ENCODE measurements around the gene ENTPD7. TPM values are rescaled to one million over a fixed set of nuclear protein-coding genes. Genes with fewer than 3 reads are reported as not detected.

Gene ENTPD7
- total RNA-seq, 4 donors from 2014 or later: 9.0 to 31.7 (median 16.5) TPM

DNA sequence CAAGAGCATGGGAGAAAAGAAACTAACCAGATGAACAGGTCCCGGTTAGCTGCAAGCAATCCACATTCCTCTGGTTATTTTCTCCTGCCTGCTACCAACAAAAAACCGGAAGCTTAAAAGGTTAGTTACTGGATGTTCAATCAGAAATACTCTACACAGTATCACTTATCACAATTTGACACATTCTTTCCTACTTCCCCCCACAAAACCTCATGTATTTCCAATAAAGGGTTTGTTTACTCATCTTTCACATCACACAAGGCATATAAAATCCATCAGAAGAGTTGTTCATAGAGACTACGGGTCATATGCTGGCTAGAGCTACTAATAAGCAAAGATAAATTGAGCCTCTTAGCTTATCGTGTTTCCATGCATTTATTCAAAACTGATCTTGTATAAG lies 43.9 kb upstream of the ENTPD7 start:
- TF ChIP-seq POLR2A (IDR thresholded peaks at IDR 0.05): no peak
- TF ChIP-seq, protein P1, sequence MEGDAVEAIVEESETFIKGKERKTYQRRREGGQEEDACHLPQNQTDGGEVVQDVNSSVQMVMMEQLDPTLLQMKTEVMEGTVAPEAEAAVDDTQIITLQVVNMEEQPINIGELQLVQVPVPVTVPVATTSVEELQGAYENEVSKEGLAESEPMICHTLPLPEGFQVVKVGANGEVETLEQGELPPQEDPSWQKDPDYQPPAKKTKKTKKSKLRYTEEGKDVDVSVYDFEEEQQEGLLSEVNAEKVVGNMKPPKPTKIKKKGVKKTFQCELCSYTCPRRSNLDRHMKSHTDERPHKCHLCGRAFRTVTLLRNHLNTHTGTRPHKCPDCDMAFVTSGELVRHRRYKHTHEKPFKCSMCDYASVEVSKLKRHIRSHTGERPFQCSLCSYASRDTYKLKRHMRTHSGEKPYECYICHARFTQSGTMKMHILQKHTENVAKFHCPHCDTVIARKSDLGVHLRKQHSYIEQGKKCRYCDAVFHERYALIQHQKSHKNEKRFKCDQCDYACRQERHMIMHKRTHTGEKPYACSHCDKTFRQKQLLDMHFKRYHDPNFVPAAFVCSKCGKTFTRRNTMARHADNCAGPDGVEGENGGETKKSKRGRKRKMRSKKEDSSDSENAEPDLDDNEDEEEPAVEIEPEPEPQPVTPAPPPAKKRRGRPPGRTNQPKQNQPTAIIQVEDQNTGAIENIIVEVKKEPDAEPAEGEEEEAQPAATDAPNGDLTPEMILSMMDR (IDR thresholded peaks at IDR 0.05): no peak
- intact Hi-C loops (cut with DNase I): loop anchor here (10.0 kb wide), 2 partner anchors 99 to 221 kb away; no protein-coding TSS in a partner anchor
- Histone ChIP-seq H3K27ac (no peak overlapping the region), H3K27me3 (no peaks in the 10 kb centered on the region), H3K36me3 (peaks cover 6 to 48% (median 15%) of the 10 kb centered on the region in 3 donors), H3K4me1 (peaks cover 18 to 72% (median 38%) of the 10 kb centered on the region in 3 donors), H3K9me3 (no peaks in the 10 kb centered on the region), H3K4me3 (no peak overlapping the region)
- DNase-seq: no peak
- 56 to 63% methylated on average over 4 of the region's 4 CpGs for WGBS, 2 donors

GRCh38 chr10:99617696-99618095 lies 41.6 kb upstream of the ENTPD7 start:
- Histone ChIP-seq H3K4me1 (peaks cover 23 to 75% (median 45%) of the 10 kb centered on the region in 3 donors), H3K27me3 (no peaks in the 10 kb centered on the region), H3K4me3 (peak overlapping the region in 3 of 4 donors; percentile 91 to 96 (median 93)), H3K36me3 (peaks cover 0 to 31% (median 0%) of the 10 kb centered on the region in 3 donors), H3K9me3 (no peaks in the 10 kb centered on the region), H3K27ac (peak overlapping the region in 3 of 4 donors; percentile 2 to 96 (median 5))
- 31 to 39% methylated on average over 2 of the region's 2 CpGs for WGBS, 2 donors
- no peak for DNase-seq
- intact Hi-C loops (cut with DNase I): loop anchor here (10.0 kb wide), 2 partner anchors 97 to 223 kb away; no protein-coding TSS in a partner anchor
- TF ChIP-seq, protein P1 (IDR thresholded peaks at IDR 0.05): no peak
- no peak for TF ChIP-seq POLR2A (IDR thresholded peaks at IDR 0.05)

DNA sequence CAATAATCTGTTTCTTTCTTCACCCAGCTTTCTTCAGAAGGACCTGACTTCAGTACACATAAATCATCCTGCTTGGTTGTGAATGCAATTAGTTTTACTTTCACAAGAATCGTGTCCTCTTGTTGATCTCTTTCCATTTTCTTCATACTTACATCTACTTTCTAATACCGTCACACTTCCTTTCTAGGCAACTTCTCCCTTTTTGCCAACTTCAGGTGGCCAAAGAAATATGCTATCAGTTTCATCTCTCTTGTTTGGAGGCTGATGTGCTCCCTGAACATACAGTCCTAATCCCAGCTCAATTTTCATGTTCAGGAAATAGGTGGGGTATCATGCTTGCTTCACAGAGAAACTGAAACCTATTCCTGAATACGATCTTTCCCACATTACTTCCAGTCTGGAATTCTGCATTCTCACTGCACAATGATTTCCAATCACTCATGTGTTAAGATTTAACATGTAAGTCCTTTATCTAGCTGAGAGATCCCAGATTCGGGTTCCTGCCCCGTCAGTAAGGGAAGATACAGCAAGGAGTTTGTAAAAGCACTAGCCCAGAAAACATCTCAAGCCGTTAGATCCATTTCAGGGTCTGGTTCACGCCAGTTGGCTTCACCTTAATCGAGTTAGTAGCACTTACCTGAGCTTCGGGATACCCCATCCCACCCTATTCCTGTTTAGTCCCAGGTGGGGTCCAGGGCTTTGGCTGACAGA lies 40.1 kb upstream of the ENTPD7 start:
- 0 to 3% methylated on average over 8 to 9 of the region's 9 CpGs for WGBS, 2 donors
- intact Hi-C loops (cut with DNase I): loop anchor here (10.0 kb wide), 2 partner anchors 96 to 224 kb away; no protein-coding TSS in a partner anchor
- peaks cover 0 to 16% (median 0%) of the 10 kb centered on the region in 3 donors for H3K36me3 ChIP-seq
- TF ChIP-seq, protein P1 (IDR thresholded peaks at IDR 0.05): no peak
- peak in 1 of 4 donors; percentile 29 for TF ChIP-seq POLR2A (IDR thresholded peaks at IDR 0.05)
- H3K4me1 ChIP-seq: peaks cover 23 to 62% (median 42%) of the 10 kb centered on the region in 3 donors
- no peaks in the 10 kb centered on the region for H3K27me3 ChIP-seq
- peak overlapping the region; percentile 69 to 96 (median 92) for H3K4me3 ChIP-seq
- DNase-seq: no peak
- H3K9me3 ChIP-seq: no peaks in the 10 kb centered on the region
- H3K27ac ChIP-seq: peak overlapping the region; percentile 93 to 99 (median 98)

DNA sequence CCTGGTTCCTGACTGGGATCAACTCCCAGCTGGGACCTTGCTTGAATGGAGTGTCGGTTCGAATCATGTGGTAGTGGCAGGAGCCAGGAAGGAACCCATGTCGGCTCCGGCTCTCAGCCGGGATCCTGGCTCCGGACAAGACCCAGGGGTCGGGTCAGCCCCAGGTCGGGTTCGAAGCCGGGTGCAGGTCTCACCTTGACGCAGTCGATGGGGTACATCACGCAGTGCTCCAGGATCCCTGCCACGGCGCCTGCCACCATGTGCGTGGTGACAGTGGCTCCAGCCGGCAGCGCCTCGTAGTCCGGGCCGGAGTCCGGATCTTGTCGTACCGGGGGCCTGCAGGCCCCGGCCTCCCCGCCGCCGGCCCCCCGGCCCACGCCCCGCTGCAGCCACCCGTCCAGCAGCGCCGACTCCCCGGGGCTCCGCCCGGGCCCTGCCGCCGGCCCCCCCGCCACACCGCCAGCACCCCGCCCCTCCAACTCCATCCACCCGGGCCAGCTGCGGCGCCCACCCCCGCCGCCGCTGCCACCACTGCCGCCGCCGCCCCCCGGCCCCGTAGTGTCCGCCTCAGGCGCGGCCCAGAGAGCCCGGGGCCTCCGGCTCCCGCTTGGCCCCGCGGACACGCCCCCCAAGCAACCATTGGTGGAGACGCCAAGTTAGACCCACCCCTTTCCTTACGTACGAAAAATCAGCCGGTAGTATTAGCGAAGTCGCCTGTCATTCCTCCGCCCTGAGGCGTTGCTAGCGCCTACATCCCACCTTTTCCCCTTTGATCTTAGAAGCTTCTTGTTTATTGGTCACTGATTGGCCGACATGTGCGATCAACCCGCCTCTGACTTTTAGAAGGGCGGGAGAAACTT lies 39.2 kb upstream of the ENTPD7 start, which contains the start of gene SLC25A28:
TSS of gene SLC25A28 (minus strand) at position 589 of the 860 bp plus-strand sequence. CDS start at position 485, 104 bp downstream.
- H3K27me3 ChIP-seq: no peaks in the 10 kb centered on the region
- intact Hi-C loops (cut with DNase I): loop anchor here (10.0 kb wide), 2 partner anchors 95 to 225 kb away; no protein-coding TSS in a partner anchor
- no peaks in the 10 kb centered on the region for H3K9me3 ChIP-seq
- peak within 1 kb of the TSS; percentile 69 to 96 (median 92) for H3K4me3 ChIP-seq
- TF ChIP-seq, protein P1 (IDR thresholded peaks at IDR 0.05): no peak
- TF ChIP-seq POLR2A (IDR thresholded peaks at IDR 0.05): peak in 1 of 4 donors; percentile 9
- peaks cover 23 to 57% (median 38%) of the 10 kb centered on the region in 3 donors for H3K4me1 ChIP-seq
- H3K36me3 ChIP-seq: peaks cover 0 to 8% (median 0%) of the 10 kb centered on the region in 3 donors
- DNase-seq: peak; percentile 89
- WGBS, 2 donors: 0% methylated on average over 6 to 13 of the region's 75 CpGs
- H3K27ac ChIP-seq: peak within 1 kb of the TSS; percentile 93 to 99 (median 98)
